PC-3 (cell line): Measurements from ENCODE around the gene LCK. TPM values are rescaled to one million over a fixed set of nuclear protein-coding genes. Genes with fewer than 3 reads are reported as not detected.

Experiments
- ATAC-seq: fragments of 200-7000 bp; cut with Tn5 transposase; 2 replicates; pipeline ENCODE4 v1.9.1; 2020; ENCODE audit warnings: mild to moderate bottlenecking, moderate library complexity
- BruUV-seq: library from RNA; stranded (reverse); fragments of 400-500 nt; replicated peaks from 2 replicates; lab custom pipeline; 2021; lab: Mats Ljungman, UMichigan
- CTCF ChIA-PET: fragments of 300-600 bp; sonication (Branson Sonifier 250); formaldehyde crosslinking; loops from one replicate; lab custom pipeline; 2022; ENCODE audit warnings: antibody characterized with exemption; lab: Charles Lee
- POLR2A ChIA-PET: fragments of 300-600 bp; sonication (Branson Sonifier 250); formaldehyde crosslinking; loops from one replicate; lab custom pipeline; 2022; ENCODE audit warnings: antibody characterized with exemption; ENCODE audit not compliant: unreplicated experiment; lab: Charles Lee
- DNase-seq: peaks from one replicate; pipeline ENCODE4 v3.0.0-alpha.2; 2015
- H2AFZ ChIP-seq: fragments of 300-600 bp; sonication (generic); 2 replicates; pipeline ENCODE4 v1.6.0; 2016; ENCODE audit warnings: antibody characterized with exemption, low read length
- H3F3A ChIP-seq: fragments of 300-600 bp; sonication (generic); one replicate; pipeline ENCODE4 v1.6.0; 2017; ENCODE audit warnings: antibody characterized with exemption, low read length, control low read depth, mild to moderate bottlenecking; ENCODE audit not compliant: unreplicated experiment
- H3K27ac ChIP-seq: fragments of 300-600 bp; sonication (generic); 2 replicates; pipeline ENCODE4 v1.5.1; 2016; ENCODE audit warnings: mild to moderate bottlenecking, low read length
- H3K27me3 ChIP-seq: fragments of 300-600 bp; sonication (generic); 2 replicates; pipeline ENCODE4 v1.6.1; 2016; ENCODE audit warnings: low read length, mixed read lengths
- H3K36me3 ChIP-seq: fragments of 300-600 bp; sonication (generic); 2 replicates; pipeline ENCODE4 v1.6.1; 2016; ENCODE audit warnings: low read depth, mixed run types, low read length, mixed read lengths
- H3K4me1 ChIP-seq: fragments of 300-600 bp; sonication (generic); 2 replicates; pipeline ENCODE4 v1.5.1; 2016; ENCODE audit warnings: low read length; ENCODE audit not compliant: insufficient read depth
- H3K4me2 ChIP-seq: fragments of 300-600 bp; sonication (generic); 2 replicates; pipeline ENCODE4 v1.6.0; 2016; ENCODE audit warnings: low read length
- H3K4me3 ChIP-seq: fragments of 300-600 bp; sonication (generic); 2 replicates; pipeline ENCODE4 v1.5.1; 2016; ENCODE audit warnings: mild to moderate bottlenecking, low read length, mixed read lengths
- H3K79me2 ChIP-seq: fragments of 300-600 bp; sonication (generic); 2 replicates; pipeline ENCODE4 v1.6.1; 2017; ENCODE audit warnings: low read length, mixed read lengths
- H3K9ac ChIP-seq: fragments of 300-600 bp; sonication (generic); 2 replicates; pipeline ENCODE4 v1.6.0; 2016; ENCODE audit warnings: mild to moderate bottlenecking, low read length
- H3K9me2 ChIP-seq: fragments of 300-600 bp; sonication (generic); replicated peaks from 2 replicates; pipeline ENCODE4 v1.6.1; 2016; ENCODE audit warnings: mixed run types, low read length, mixed read lengths
- H3K9me3 ChIP-seq: fragments of 300-600 bp; sonication (generic); 2 replicates; pipeline ENCODE4 v1.6.1; 2016; ENCODE audit warnings: low read length, mixed read lengths
- H4K20me1 ChIP-seq: fragments of 300-600 bp; sonication (generic); 2 replicates; pipeline ENCODE4 v1.6.1; 2016; ENCODE audit warnings: low read length, mixed read lengths
- CTCF ChIP-seq: fragments of 300-600 bp; sonication (generic); conservative IDR thresholded peaks from 2 replicates; pipeline ENCODE4 v1.5.1; 2017; ENCODE audit warnings: antibody characterized with exemption, low read depth, mild to moderate bottlenecking, low read length
- EZH2 ChIP-seq: fragments of 300-600 bp; sonication (generic); IDR thresholded peaks from one replicate; pipeline ENCODE4 v1.6.1; 2017; ENCODE audit warnings: antibody characterized with exemption, mild to moderate bottlenecking, low read length; ENCODE audit not compliant: unreplicated experiment
- EZH2phosphoT487 ChIP-seq: fragments of 300-600 bp; sonication (generic); IDR thresholded peaks from 2 replicates; pipeline ENCODE4 v1.6.1; 2018; ENCODE audit warnings: mild to moderate bottlenecking, antibody characterized with exemption, low read length, borderline replicate concordance
- intact Hi-C: fragments of 100-400 bp; cut with micrococcal nuclease; formaldehyde crosslinking; loops from 2 replicates; pipeline ENCODE4 v1.9.0; 2023
- total RNA-seq: library from RNA; depleted of rRNA; stranded (reverse); fragments of >200 nt; gene quantifications from 2 replicates; pipeline ENCODE4 v1.2.3, GENCODE V29; 2014; rRNA removed

LCK gene
- total RNA-seq, 1 experiment from 2014 or later, result 4.3 TPM

GRCh38 chr1:32334864-32335534, 83.9 kb downstream of the LCK start:
- peak overlapping the region; percentile 72 for H3K9ac ChIP-seq
- H4K20me1 ChIP-seq, result peaks cover 27% of the 10 kb centered on the region
- TF ChIP-seq CTCF (peak; percentile 75), EZH2phosphoT487 (no peak)
- H3F3A ChIP-seq, result peaks cover 3% of the 10 kb centered on the region
- BruUV-seq, result no TSS peak
- intact Hi-C loops, result loop anchor here (5.0 kb wide), 1 partner anchor 93 kb away; no protein-coding TSS in a partner anchor
- peak; percentile 46 for DNase-seq
- peaks cover 23% of the 10 kb centered on the region for H3K79me2 ChIP-seq
- no peaks in the 10 kb centered on the region for H3K9me2 ChIP-seq
- H3K4me2 ChIP-seq, result peak overlapping the region; percentile 98
- no peaks in the 10 kb centered on the region for H3K9me3 ChIP-seq
- no peaks in the 10 kb centered on the region for H3K27me3 ChIP-seq
- peak; percentile 23 for ATAC-seq
- no peak overlapping the region for H3K27ac ChIP-seq
- peak overlapping the region; percentile 86 for H3K4me3 ChIP-seq
- ChIA-PET CTCF (no interaction called here), POLR2A (interaction anchor here (0.7 kb wide), 1 partner anchor 139 kb away, joined by 7 read pairs; no protein-coding TSS in a partner anchor)
- H3K4me1 ChIP-seq, result peaks cover 67% of the 10 kb centered on the region
- H2AFZ ChIP-seq, result no peak overlapping the region
- H3K36me3 ChIP-seq, result peaks cover 22% of the 10 kb centered on the region

- BruUV-seq, result no TSS peak
Observed at GRCh38 chr1:32335535-32335789, 84.4 kb downstream of the LCK start.

More at GRCh38 chr1:32335535-32335789, 84.4 kb downstream of the LCK start:
- no peak overlapping the region for H2AFZ ChIP-seq
- peak overlapping the region; percentile 86 for H3K4me3 ChIP-seq
- no peaks in the 10 kb centered on the region for H3K9me3 ChIP-seq
- peaks cover 3% of the 10 kb centered on the region for H3F3A ChIP-seq
- H4K20me1 ChIP-seq, result peaks cover 27% of the 10 kb centered on the region
- ChIA-PET POLR2A (interaction anchor here (0.7 to 1.5 kb wide), 3 partner anchors 14 to 139 kb away, joined by 4 to 8 read pairs (median 7); partner anchors contain the start of gene BSDC1), CTCF (no interaction called here)
- no peak for ATAC-seq
- intact Hi-C loops, result no loop called here
- no peaks in the 10 kb centered on the region for H3K9me2 ChIP-seq
- TF ChIP-seq EZH2phosphoT487 (no peak), EZH2 (no peak), CTCF (no peak)
- peaks cover 23% of the 10 kb centered on the region for H3K79me2 ChIP-seq
- H3K9ac ChIP-seq, result peak overlapping the region; percentile 72
- no peak for DNase-seq
- no peak overlapping the region for H3K27ac ChIP-seq
- H3K36me3 ChIP-seq, result peaks cover 18% of the 10 kb centered on the region
- H3K27me3 ChIP-seq, result no peaks in the 10 kb centered on the region
- H3K4me2 ChIP-seq, result peak overlapping the region; percentile 98
- H3K4me1 ChIP-seq, result peaks cover 67% of the 10 kb centered on the region

Other genes starting within 250 kb of the LCK start
- 86.7 and 114 TPM in 2 replicates for gene KHDRBS1, start 237.4 kb upstream of the LCK start, total RNA-seq
- 7.7 and 9.4 TPM in 2 replicates for gene TMEM39B, start 178.3 kb upstream of the LCK start, total RNA-seq
- 45.7 and 45.8 TPM in 2 replicates for gene KPNA6, start 143.2 kb upstream of the LCK start, total RNA-seq
- 64.2 and 79.0 TPM in 2 replicates for gene TXLNA, start 71.6 kb upstream of the LCK start, total RNA-seq
- 4.7 and 5.5 TPM in 2 replicates for gene CCDC28B, start 50.7 kb upstream of the LCK start, total RNA-seq
- 8.5 and 11.8 TPM in 2 replicates for gene IQCC, start 45.6 kb upstream of the LCK start, total RNA-seq
- not detected in 2 replicates for gene DCDC2B, start 42.2 kb upstream of the LCK start, total RNA-seq
- 4.2 and 7.7 TPM in 2 replicates for gene TMEM234, start 28.9 kb upstream of the LCK start, total RNA-seq
- gene EIF3I, start 28.9 kb upstream of the LCK start, total RNA-seq, result 413 and 442 TPM in 2 replicates
- gene FAM167B, start 4.0 kb upstream of the LCK start, total RNA-seq, result 1.3 and 1.6 TPM in 2 replicates
- 182 and 184 TPM in 2 replicates for gene HDAC1, start 40.8 kb downstream of the LCK start, total RNA-seq
- gene MARCKSL1, start 85.0 kb downstream of the LCK start, total RNA-seq, result 159 and 176 TPM in 2 replicates
- 3.0 and 3.7 TPM in 2 replicates for gene FAM229A, start 111.2 kb downstream of the LCK start, total RNA-seq
- gene TSSK3, start 111.3 kb downstream of the LCK start, total RNA-seq, result not detected in 2 replicates
- 59.8 and 68.5 TPM in 2 replicates for gene BSDC1, start 143.2 kb downstream of the LCK start, total RNA-seq
- gene ZBTB8B, start 213.8 kb downstream of the LCK start, total RNA-seq, result 0.22 and 0.23 TPM in 2 replicates